ENCODE results near the gene TRPM1.

DNA sequence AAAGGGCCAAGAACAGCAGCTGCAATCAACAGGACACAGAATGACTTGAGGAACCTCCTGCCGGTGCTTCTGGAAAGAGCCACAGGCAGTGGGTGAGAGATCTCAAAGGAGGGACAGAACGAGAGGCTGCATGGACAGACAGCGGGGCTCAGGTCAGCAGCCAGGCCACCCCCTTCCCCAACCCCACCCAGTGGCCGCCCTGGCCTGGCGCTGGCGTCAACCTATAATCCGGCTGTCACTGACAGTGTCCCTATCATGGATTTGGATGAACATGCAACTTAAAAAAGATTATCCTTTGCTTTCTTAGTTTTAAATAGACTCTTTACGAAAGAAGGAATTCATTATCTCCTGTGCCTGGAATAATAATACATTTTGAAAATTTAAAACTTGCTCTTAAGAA, 54.1 kb downstream of the TRPM1 start:
- TF ChIP-seq EP300 (IDR thresholded peaks at IDR 0.05), result no peak
- TF ChIP-seq POLR2A (IDR thresholded peaks at IDR 0.05), result no peak
- TF ChIP-seq, protein P1, sequence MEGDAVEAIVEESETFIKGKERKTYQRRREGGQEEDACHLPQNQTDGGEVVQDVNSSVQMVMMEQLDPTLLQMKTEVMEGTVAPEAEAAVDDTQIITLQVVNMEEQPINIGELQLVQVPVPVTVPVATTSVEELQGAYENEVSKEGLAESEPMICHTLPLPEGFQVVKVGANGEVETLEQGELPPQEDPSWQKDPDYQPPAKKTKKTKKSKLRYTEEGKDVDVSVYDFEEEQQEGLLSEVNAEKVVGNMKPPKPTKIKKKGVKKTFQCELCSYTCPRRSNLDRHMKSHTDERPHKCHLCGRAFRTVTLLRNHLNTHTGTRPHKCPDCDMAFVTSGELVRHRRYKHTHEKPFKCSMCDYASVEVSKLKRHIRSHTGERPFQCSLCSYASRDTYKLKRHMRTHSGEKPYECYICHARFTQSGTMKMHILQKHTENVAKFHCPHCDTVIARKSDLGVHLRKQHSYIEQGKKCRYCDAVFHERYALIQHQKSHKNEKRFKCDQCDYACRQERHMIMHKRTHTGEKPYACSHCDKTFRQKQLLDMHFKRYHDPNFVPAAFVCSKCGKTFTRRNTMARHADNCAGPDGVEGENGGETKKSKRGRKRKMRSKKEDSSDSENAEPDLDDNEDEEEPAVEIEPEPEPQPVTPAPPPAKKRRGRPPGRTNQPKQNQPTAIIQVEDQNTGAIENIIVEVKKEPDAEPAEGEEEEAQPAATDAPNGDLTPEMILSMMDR (IDR thresholded peaks at IDR 0.05), result no peak
